Heart left ventricle (tissue), 16 donors: ENCODE results near the gene PTPN5. TPM values are rescaled to one million over a fixed set of nuclear protein-coding genes. Genes with fewer than 3 reads are reported as not detected.

Source experiments
- ATAC-seq, 4 donors: fragments of 200-7000 bp; cut with Tn5 transposase; one replicate each; pipeline ENCODE4 v1.9.1; 2020 to 2022; ENCODE audit warnings: moderate library complexity in 4 of 4, mild to moderate bottlenecking in 3 of 4, moderate number of reproducible peaks in 1 of 4
- DNase-seq, 5 donors: peaks; one replicate each; pipeline ENCODE4 v3.0.0-alpha.2; 2020
- H3K27ac ChIP-seq, 12 donors: fragments of 200-600 bp; sonication (generic) in 4 of 12; one replicate each; pipeline versions ENCODE4 v1.5.0 to v1.8.0; 2016 to 2022; ENCODE audit warnings: mild to moderate bottlenecking in 2 of 12
- H3K27me3 ChIP-seq, 9 donors: fragments of 200-600 bp; sonication (generic) in 2 of 9; one replicate each; pipeline versions ENCODE4 v1.5.1 to v1.8.0; 2016 to 2022; ENCODE audit warnings: mild to moderate bottlenecking in 3 of 9
- H3K36me3 ChIP-seq, 9 donors: fragments of 200-600 bp; sonication (generic) in 2 of 9; one replicate each; pipeline versions ENCODE4 v1.5.0 to v1.8.0; 2018 to 2022; ENCODE audit warnings: mild to moderate bottlenecking in 2 of 9
- H3K4me1 ChIP-seq, 12 donors: fragments of 200-600 bp; sonication (generic) in 4 of 12; one replicate each; pipeline versions ENCODE4 v1.5.0 to v1.8.0; 2016 to 2022; ENCODE audit warnings: mild to moderate bottlenecking in 3 of 12
- H3K4me3 ChIP-seq, 12 donors: fragments of 200-600 bp; sonication (generic) in 4 of 12; one replicate each; pipeline versions ENCODE4 v1.5.0 to v1.8.0; 2017 to 2022; ENCODE audit warnings: mild to moderate bottlenecking in 9 of 12, moderate library complexity in 4 of 12
- H3K9me3 ChIP-seq, 12 donors: fragments of 200-600 bp; sonication (generic) in 4 of 12; one replicate each; pipeline versions ENCODE4 v1.5.0 to v1.8.0; 2016 to 2022; ENCODE audit warnings: mild to moderate bottlenecking in 1 of 12
- CTCF ChIP-seq, 12 donors: fragments of 200-600 bp; sonication (generic) in 4 of 12; IDR thresholded peaks; one replicate each; pipeline versions ENCODE4 v1.5.0 to v1.8.0; 2018 to 2022; ENCODE audit warnings: antibody characterized with exemption in 12 of 12, mild to moderate bottlenecking in 5 of 12
- POLR2A ChIP-seq, 2 donors: fragments of 450-650 bp; IDR thresholded peaks; one replicate each; pipeline ENCODE4 v1.6.1; 2017; ENCODE audit warnings: antibody characterized with exemption in 2 of 2, mild to moderate bottlenecking in 2 of 2, moderate library complexity in 2 of 2
- WGBS, 4 donors: extraction: QIAGEN DNeasy Blood & Tissue Kit in 2 of 4; methylation state at CpG; one replicate each; pipeline versions ENCODE4 v1.1.5 to v1.1.7; 2013 to 2018; 5-methylcytosine and 5-hydroxymethylcytosine counted together
- intact Hi-C, 10 donors: fragments of 100-400 bp; cut with DNase I; formaldehyde crosslinking; loops; one replicate each; pipeline versions ENCODE4 v1.11.1 to v1.14.2; 2022
- polyA plus RNA-seq, 2 donors: library from polyadenylated mRNA; stranded (reverse); fragments of 200-250 nt; gene quantifications; one replicate each; pipeline ENCODE4 v1.2.3, GENCODE V29; 2013
- total RNA-seq, 9 donors: library from RNA; depleted of rRNA in 2 of 9; stranded (reverse); fragments of >200 nt in 2 of 9; fragmentation: NEBNext Ultra II Directional in 3 of 9; extraction: Animal tissue kit (Norgen Biotek cat#: 25700) in 3 of 9; gene quantifications; one replicate each; pipeline versions ENCODE4 v1.1.0 to v1.2.4, GENCODE V29; 2016 to 2023
- donor health status: ischemic (EF 13 %, LVEDD 7.1; RV severe dilation, severe dysfunction).
- donor health status: healthy with polysubstance abuse.
- donor health status: DM: no; HTN: yes; CAD: no.
- donor health status: DM: no; HTN: no; CAD: no.
- donor health status: ischemic (EF 25% LVEDD 6.9; RV normal size, moderate dysfunction).
- donor health status: ischemic (EF 25% LVEDD 5.7; RV mildly dilated, moderate dysfunction).
- donor health status: healthy.
- donor health status: DM: yes; HTN: yes; CAD: no.
- donor health status: ischemic (EF 35%, LVEDD 5.7; RV mildly dilated, moderate dysfunction).
- donor health status: nonischemic (EF 11% LVEDD 7.7; RV severe dilation, severe dysfunction).
- donor health status: DM: yes; HTN: yes; CAD: no.
- donor health status: PGD.
- donor health status: ischemic (EF 29% LVEDD 5.4; RV normal size, mild dysfunction).
- donor health status: nonischemic (EF 23%, LVEDD 6.1; RV moderate dilation, normal function).

Gene PTPN5
- total and polyA plus RNA-seq, 11 donors, result 2.3 to 18.5 (median 5.4) TPM

GRCh38 chr11:18770479-18771125, 21.0 kb downstream of the PTPN5 start:
- no peak for ATAC-seq
- WGBS, 4 donors, result 65 to 73% (median 70%) methylated on average over 9 to 11 of the region's 11 CpGs
- no peaks in the 10 kb centered on the region for H3K9me3 ChIP-seq
- H3K27ac ChIP-seq, result peak overlapping the region in 3 of 12 donors; percentile 2 to 37 (median 9)
- H3K36me3 ChIP-seq, result no peaks in the 10 kb centered on the region
- no peak overlapping the region for H3K4me3 ChIP-seq
- DNase-seq, result no peak
- TF ChIP-seq POLR2A (IDR thresholded peaks at IDR 0.05) (no peak), CTCF (IDR thresholded peaks at IDR 0.05) (no peak)
- H3K27me3 ChIP-seq, result no peaks in the 10 kb centered on the region
- intact Hi-C loops, result no loop called here
- peaks cover 0 to 15% (median 0%) of the 10 kb centered on the region in 12 donors for H3K4me1 ChIP-seq

- peak in 1 of 4 donors; percentile 55 for ATAC-seq
- 34 to 42% (median 38%) methylated on average over 8 of the region's 8 CpGs for WGBS, 4 donors
- Histone ChIP-seq H3K27me3 (no peaks in the 10 kb centered on the region), H3K4me1 (peaks cover 0 to 15% (median 0%) of the 10 kb centered on the region in 12 donors), H3K9me3 (no peaks in the 10 kb centered on the region), H3K4me3 (no peak overlapping the region), H3K27ac (peak overlapping the region in 5 of 12 donors; percentile 2 to 43 (median 29)), H3K36me3 (no peaks in the 10 kb centered on the region)
- intact Hi-C loops, result loop anchor here in 2 of 10 donors (10.0 kb wide), 2 partner anchors 655 to 775 kb away; no protein-coding TSS in a partner anchor
- TF ChIP-seq CTCF (IDR thresholded peaks at IDR 0.05) (no peak), POLR2A (IDR thresholded peaks at IDR 0.05) (no peak)
- no peak for DNase-seq
Measured at GRCh38 chr11:18769802-18770456, 21.7 kb downstream of the PTPN5 start.

GRCh38 chr11:18768978-18769377, 22.6 kb downstream of the PTPN5 start:
- peaks cover 0 to 15% (median 0%) of the 10 kb centered on the region in 12 donors for H3K4me1 ChIP-seq
- no peak overlapping the region for H3K27ac ChIP-seq
- H3K36me3 ChIP-seq, result no peaks in the 10 kb centered on the region
- ATAC-seq (no peak), DNase-seq (no peak)
- WGBS, 4 donors, result 47 to 78% (median 71%) methylated on average over 1 to 5 of the region's 5 CpGs
- no peaks in the 10 kb centered on the region for H3K9me3 ChIP-seq
- H3K4me3 ChIP-seq, result no peak overlapping the region
- H3K27me3 ChIP-seq, result no peaks in the 10 kb centered on the region
- TF ChIP-seq POLR2A (IDR thresholded peaks at IDR 0.05) (no peak), CTCF (IDR thresholded peaks at IDR 0.05) (no peak)
- intact Hi-C loops, result loop anchor here in 2 of 10 donors (10.0 kb wide), 2 partner anchors 654 to 774 kb away; no protein-coding TSS in a partner anchor

GRCh38 chr11:18768472-18768901, 23.1 kb downstream of the PTPN5 start:
- DNase-seq (no peak), ATAC-seq (peak in 3 of 4 donors; percentile 46 to 65 (median 51))
- Histone ChIP-seq H3K9me3 (no peaks in the 10 kb centered on the region), H3K27me3 (no peaks in the 10 kb centered on the region), H3K4me1 (peaks cover 0 to 15% (median 0%) of the 10 kb centered on the region in 12 donors), H3K27ac (no peak overlapping the region), H3K4me3 (no peak overlapping the region), H3K36me3 (no peaks in the 10 kb centered on the region)
- 60 to 72% (median 71%) methylated on average over 4 of the region's 4 CpGs for WGBS, 4 donors
- intact Hi-C loops, result loop anchor here in 2 of 10 donors (10.0 kb wide), 2 partner anchors 654 to 774 kb away; no protein-coding TSS in a partner anchor
- TF ChIP-seq POLR2A (IDR thresholded peaks at IDR 0.05) (no peak), CTCF (IDR thresholded peaks at IDR 0.05) (no peak)
